Measurements from ENCODE around the gene KICS2.

Gene KICS2

DNA sequence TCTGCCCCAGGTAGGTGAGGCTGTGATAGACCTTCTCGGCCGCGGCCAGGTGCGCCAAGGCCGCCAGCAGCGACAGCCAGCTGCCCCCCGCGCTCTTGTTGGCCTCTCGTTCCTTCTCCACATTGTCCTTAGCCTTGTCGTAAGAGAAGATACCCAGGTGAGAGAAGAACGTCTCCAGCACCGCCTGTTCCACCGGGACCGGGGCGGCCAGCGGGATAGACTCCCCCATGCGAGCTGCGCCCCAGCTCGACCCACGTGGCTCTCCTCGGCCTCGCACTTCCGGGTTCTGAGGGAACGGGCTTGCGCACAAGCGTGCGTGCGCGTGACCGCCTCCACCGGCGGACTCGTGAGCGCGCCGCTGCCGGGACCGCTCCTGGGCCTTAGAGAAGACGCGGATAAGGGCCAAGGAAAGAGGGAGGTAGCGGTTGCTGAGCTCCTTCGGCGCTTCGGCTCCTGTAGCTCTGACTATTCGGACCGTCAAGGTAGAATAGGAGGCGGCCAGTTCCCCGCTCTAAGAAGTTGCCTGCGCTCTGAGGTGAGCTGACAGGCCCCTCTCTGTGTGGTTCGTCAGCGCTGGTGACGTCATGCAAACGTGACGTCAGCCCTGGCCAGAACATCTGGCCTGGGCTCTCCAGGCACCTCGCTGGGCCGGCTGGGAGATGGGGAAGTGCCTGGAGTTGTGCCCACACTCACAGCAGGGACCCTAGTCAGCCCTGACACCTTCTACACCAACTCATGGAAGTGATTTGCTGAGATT, at the start of gene KICS2:
KICS2 (minus strand) TSS at position 288 of the 757 bp plus-strand sequence; CDS start at position 229, 59 bp downstream.
- DNase-seq (ENCODE audit: low spot score) (peak; percentile 95), FAIRE-seq (peak; percentile 80)

GRCh38 chr12:64270411-64270810, 48.3 kb upstream of the KICS2 start:
- DNase-seq (ENCODE audit: low spot score) (no peak), FAIRE-seq (no peak)

DNA sequence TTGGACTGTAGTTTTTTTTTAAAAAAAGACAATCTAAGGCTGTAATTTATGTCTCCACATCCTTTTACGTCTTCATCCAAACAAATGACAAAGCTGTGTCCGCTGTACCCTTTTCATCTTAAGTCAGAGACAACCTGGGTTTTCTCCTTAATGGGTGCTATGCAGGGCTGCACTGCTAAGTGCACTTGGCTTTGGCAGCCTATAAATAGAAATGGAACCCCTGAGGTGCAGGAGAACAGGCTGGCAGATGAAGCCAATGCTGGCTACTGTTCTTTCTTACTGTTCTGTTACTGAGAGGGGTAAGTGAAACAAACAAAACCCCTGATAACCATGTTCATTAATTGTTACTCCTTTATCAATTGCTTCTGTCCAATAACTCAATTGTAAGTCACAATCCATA, 47.1 kb upstream of the KICS2 start:
- DNase-seq (ENCODE audit: low spot score) = no peak
- no peak for FAIRE-seq

DNA sequence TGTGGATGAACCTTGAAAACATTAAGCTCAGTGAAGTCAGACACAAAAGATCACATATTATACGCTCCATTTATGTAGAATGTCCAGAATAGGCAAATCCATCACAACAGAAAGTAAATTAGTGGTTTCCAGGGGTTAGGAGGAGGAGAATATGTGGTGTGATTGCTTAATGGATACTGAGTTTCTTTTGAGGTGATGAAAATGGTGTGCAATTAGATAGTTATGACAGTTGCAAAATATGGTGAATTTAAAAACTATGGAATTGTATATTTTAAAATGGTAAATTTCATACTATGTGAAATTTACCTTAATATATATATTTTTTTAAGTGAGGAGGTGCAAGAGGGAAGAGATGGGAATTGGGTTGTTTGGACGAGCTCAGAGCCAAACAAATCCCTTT, 46.3 kb upstream of the KICS2 start:
- no peak for DNase-seq (ENCODE audit: low spot score)
- no peak for FAIRE-seq

- FAIRE-seq = no peak
- DNase-seq (ENCODE audit: low spot score) = no peak
Measured at GRCh38 chr12:64265839-64266238, 43.7 kb upstream of the KICS2 start.

DNA sequence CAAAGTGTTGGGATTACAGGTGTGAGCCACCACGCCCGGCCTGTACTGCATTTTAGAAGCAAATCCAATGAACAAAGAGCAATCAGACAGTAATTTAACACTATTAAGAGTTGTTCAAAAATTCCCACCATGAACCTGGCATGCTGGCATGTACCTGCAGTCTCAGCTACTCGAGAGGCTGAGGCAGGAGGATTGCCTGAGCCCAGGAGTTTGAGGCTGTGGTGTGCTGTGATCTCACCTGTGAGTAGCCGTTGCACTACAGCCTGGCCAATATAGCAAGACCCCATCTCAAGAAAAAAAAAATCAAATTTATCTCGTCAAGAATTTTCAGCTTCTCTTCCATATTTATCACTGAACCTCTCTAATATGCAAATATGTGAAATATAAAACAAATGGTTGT, 39.7 kb upstream of the KICS2 start:
- no peak for DNase-seq (ENCODE audit: low spot score)
- no peak for FAIRE-seq

DNA sequence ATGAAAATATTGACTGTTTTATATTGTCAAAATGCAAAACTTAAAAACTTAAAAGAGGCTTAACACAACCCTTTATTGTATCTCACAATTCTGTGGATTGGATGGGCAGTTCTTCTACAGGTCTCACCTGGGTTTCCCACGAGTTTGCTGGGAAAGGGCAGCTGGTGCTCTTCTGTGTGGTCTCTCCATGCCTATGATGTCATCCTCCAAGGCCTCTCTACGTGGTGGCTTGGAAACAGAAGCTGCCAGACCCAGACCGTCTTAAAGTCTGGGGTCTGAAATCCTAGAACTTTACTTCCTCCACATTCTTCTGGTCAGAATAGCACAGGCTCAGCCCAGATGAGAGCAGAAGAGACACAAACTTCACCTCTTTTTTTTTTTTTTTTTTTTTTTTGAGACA, 36.5 kb upstream of the KICS2 start:
- FAIRE-seq (no peak), DNase-seq (ENCODE audit: low spot score) (no peak)

- FAIRE-seq = no peak
Measured at GRCh38 chr12:64256166-64256800, 34.2 kb upstream of the KICS2 start.

GRCh38 chr12:64255249-64255648, 33.2 kb upstream of the KICS2 start:
- FAIRE-seq = no peak

More at GRCh38 chr12:64256166-64256800, 34.2 kb upstream of the KICS2 start:
- peak; percentile 24 for DNase-seq (ENCODE audit: low spot score)

GRCh38 chr12:64253356-64253755, 31.3 kb upstream of the KICS2 start:
- FAIRE-seq = no peak
- no peak for DNase-seq (ENCODE audit: low spot score)

More at GRCh38 chr12:64255249-64255648, 33.2 kb upstream of the KICS2 start:
- DNase-seq (ENCODE audit: low spot score) = no peak

DNA sequence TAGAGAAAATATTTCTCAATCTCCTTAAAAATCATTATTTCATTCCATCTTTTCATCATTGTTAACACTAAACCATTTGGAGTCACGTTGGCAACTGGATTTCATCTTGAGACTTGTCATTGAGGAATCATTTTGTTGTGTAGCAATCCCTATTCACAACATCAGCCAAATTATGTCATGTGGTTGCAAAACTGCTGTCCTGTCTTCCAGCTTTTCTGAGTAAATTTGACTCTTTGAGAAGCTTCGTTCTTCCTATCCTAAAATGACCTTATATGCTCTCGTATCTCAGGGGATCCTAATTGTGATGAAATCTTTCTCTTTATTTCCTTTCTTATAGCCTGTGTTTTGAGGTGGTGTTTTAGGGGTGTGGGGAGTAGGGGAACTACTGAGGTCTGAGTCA, 30.6 kb upstream of the KICS2 start:
- DNase-seq (ENCODE audit: low spot score) (no peak), FAIRE-seq (no peak)

DNA sequence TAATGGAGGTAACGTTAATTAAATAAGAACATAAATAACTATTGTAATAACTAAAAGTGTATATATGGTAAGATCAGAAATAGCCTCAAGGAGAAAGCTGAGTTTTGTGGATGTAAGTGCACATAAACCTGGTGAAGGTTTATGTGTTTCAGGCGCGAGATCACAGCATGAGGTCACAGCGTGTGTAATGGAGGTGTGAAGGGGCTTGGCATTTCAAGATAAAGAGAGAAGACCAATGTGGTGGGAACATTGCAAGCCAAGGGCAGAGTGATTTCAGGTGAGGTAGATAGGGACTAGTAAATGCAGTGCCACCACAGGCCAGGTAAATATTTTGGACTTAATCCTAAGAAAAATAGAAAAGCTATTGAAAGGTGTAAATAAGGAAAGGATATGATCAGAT, 21.7 kb upstream of the KICS2 start:
- no peak for FAIRE-seq

GRCh38 chr12:64240781-64241180, 18.7 kb upstream of the KICS2 start:
- FAIRE-seq = no peak
- no peak for DNase-seq (ENCODE audit: low spot score)

More for the DNA sequence above, 21.7 kb upstream of the KICS2 start:
- DNase-seq (ENCODE audit: low spot score) = no peak

DNA sequence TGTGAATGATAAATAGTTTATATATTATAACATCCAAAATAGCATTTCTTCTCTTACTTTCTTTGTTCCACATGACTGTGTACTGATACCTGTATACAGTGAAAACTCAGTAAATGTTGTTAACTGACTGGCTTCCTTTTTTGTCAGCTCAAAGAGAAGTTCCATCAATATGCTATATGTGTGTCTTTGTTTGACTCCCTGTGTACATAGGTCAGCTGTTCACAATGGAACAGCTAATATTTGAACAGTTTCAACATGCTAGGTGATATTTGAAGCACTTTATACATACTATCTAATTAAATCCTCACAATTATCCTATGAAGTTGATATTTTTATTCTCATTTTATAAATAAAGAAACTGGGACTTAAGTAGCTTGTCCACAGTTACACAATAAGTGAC, 15.3 kb upstream of the KICS2 start:
- DNase-seq (ENCODE audit: low spot score) (no peak), FAIRE-seq (no peak)

DNA sequence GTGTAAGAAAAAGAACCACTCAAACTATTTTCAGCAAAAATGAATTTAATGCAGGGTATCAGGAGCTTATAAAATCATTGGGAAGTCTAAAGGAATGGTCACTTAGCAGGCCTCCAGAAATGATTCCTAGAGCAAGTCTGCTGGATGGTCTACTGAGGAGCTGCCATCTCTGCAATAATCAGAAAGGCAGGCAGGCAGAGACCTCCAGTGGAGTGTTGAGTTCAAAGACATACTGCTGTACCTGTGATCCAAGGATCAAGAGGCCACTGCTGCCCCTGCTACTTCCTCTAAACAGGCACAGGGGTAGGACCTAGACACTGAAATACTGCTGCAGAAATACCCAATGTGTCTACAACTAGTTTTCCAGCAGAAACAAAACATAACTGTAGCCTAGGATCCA, 14.5 kb upstream of the KICS2 start:
- DNase-seq (ENCODE audit: low spot score) (no peak), FAIRE-seq (no peak)

- DNase-seq (ENCODE audit: low spot score) (no peak), FAIRE-seq (no peak)
Measured at GRCh38 chr12:64232196-64232595, 10.1 kb upstream of the KICS2 start.

DNA sequence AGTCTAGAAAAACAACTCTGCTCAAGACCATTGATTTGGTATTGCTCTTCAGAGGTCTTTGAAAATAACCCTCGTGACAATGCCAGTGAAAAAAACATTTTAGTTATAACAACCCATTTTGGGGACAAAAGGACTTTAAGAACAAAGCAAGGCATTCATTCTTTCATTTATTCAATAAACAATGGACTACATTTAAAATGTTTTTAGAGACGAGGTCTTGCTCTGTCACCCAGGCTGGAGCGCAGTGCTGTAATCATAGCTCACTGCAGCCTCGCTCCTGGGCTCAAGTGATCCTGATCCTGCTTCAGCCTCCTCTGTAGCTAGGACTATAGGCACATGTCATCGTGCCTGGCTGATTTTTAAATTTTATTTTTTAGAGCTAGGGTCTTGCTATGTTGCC, 7.7 kb upstream of the KICS2 start:
- DNase-seq (ENCODE audit: low spot score) = no peak
- no peak for FAIRE-seq

DNA sequence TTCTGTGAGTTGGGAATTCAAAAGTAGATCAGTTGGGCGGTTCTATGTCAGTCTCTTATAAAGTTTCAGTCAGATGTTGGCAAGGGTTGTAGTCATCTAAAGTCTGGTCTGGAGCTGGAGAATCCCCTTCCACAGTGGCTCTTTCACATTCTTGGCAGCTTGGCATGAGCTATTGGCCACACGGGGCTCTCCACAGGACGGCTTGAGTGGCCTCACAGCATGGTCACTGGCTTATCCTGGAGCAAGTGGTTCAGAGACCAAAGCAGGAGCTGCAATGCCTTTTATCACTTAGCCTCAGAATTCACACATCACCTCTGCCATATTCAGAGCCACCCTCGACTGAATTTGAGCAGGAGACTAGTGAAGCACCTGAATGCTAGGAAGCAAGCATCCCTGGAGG, 7.1 kb upstream of the KICS2 start:
- DNase-seq (ENCODE audit: low spot score) (no peak), FAIRE-seq (no peak)

- FAIRE-seq (no peak), DNase-seq (ENCODE audit: low spot score) (no peak)
Measured at GRCh38 chr12:64225626-64226025, 3.5 kb upstream of the KICS2 start.

- FAIRE-seq = no peak
- DNase-seq (ENCODE audit: low spot score) = peak; percentile 85
Measured at GRCh38 chr12:64221651-64222008, 466 bp downstream of the KICS2 start.

DNA sequence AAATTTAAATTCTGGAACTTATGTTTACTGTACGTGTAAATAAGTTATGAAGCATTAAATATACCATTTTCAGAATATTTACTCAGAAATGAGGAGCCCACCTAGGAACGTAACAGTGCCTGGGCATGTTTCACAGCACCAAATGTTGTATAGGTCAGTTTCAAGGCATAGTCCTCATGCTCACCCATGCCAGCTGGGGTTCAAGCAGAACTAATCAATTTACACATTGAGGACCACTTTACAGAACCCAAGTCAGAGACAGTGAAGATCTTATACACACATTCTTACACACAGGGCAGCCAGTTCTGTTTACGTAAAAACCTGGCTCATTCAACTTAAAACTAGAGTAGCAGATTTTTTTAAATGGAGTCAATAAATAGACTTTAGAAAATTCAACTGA, 2.0 kb downstream of the KICS2 start:
- FAIRE-seq = no peak
- DNase-seq (ENCODE audit: low spot score) = no peak

DNA sequence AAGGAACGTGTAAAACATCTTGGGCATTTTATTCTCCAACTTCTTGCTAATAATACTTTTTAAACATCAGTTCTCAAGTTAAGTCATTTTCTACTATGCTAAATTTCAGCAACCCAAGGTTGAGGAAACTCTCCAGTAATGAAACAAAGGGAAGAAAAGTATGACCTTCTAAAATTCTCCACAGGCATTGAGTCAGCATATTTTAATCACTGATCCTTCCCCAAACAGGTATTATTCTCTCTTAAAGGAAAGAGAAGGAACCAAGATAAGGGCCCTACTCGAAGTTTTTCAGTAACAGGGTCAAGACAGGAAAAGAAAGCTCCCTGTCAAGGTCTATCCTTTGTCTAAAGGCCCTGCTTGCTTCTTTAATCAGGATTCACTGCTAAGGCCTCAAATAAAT, 3.0 kb downstream of the KICS2 start:
- FAIRE-seq (no peak), DNase-seq (ENCODE audit: low spot score) (no peak)

DNA sequence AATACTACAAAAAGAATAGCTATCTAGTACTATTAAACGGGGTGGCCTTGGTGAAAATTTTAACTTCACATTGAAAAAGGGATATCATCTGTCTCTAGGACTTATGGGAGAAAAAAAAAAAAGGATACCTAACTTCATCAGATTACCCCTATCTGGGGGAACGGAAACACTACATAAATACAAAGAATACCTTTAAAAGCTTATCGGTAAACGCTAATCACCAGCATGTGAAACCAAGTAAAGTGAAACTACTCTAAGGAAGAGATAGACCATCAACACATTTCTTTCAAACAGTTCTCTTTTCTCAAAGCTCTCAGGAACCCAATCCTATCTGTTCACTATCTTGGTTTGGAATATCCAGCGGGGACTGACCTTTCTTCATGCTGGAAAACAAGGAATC, 3.5 kb downstream of the KICS2 start:
- no peak for FAIRE-seq
- no peak for DNase-seq (ENCODE audit: low spot score)
